Measurements from ENCODE around the gene APLP1.

DNA sequence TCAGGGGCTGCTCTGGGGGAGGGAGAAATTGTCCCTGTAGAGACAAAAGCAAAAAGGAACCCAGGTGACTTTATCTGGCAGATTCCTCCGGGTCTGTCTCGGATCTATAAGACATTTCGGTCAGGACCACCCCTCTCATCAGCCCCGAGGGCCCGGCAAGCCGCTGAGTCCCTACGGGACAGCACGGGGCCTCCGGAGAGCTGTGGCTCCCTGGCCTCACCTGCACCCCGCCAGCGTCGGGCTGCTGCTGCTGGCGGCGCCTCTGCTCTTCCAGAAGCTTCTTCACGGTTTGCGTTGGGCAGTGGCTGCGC is 30.1 kb downstream of the APLP1 start:
- TF ChIP-seq, protein P1, sequence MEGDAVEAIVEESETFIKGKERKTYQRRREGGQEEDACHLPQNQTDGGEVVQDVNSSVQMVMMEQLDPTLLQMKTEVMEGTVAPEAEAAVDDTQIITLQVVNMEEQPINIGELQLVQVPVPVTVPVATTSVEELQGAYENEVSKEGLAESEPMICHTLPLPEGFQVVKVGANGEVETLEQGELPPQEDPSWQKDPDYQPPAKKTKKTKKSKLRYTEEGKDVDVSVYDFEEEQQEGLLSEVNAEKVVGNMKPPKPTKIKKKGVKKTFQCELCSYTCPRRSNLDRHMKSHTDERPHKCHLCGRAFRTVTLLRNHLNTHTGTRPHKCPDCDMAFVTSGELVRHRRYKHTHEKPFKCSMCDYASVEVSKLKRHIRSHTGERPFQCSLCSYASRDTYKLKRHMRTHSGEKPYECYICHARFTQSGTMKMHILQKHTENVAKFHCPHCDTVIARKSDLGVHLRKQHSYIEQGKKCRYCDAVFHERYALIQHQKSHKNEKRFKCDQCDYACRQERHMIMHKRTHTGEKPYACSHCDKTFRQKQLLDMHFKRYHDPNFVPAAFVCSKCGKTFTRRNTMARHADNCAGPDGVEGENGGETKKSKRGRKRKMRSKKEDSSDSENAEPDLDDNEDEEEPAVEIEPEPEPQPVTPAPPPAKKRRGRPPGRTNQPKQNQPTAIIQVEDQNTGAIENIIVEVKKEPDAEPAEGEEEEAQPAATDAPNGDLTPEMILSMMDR (IDR thresholded peaks at IDR 0.05) = no peak
- TF ChIP-seq POLR2A (IDR thresholded peaks at IDR 0.05) = no peak

Measured in sigmoid colon (tissue), 3 donors.